Measurements from ENCODE around the gene RSAD1. TPM values are rescaled to one million over a fixed set of nuclear protein-coding genes. Genes with fewer than 3 reads are reported as not detected.

Gene RSAD1
- total RNA-seq, 1 donor, result 23.9 TPM

GRCh38 chr17:50445730-50446325, 32.8 kb upstream of the RSAD1 start:
- Histone ChIP-seq H3K27ac (ENCODE audit: low read depth, low read length) (no peak overlapping the region), H3K4me3 (ENCODE audit: insufficient read depth, low read length) (no peak overlapping the region), H2AFZ (ENCODE audit: low read length) (no peak overlapping the region), H3K4me1 (ENCODE audit: insufficient read depth, low read length) (peaks cover 4% of the 10 kb centered on the region), H3K36me3 (ENCODE audit: insufficient read depth, low read length) (no peaks in the 10 kb centered on the region), H4K20me1 (ENCODE audit: insufficient read depth, low read length) (peaks cover 2% of the 10 kb centered on the region), H3K9me3 (ENCODE audit: low read depth, low read length) (no peaks in the 10 kb centered on the region), H3K79me2 (ENCODE audit: insufficient read depth, low read length) (no peaks in the 10 kb centered on the region), H3K4me2 (ENCODE audit: insufficient read depth, low read length) (no peak overlapping the region), H3K27me3 (ENCODE audit: insufficient read depth, low read length) (no peaks in the 10 kb centered on the region)
- DNase-seq (ENCODE audit: insufficient read length, low spot score, missing footprints), result no peak
- no peak for TF ChIP-seq CTCF (IDR thresholded peaks at IDR 0.05; ENCODE audit: extremely low read depth, low read depth, low read length)

GRCh38 chr17:50447870-50448595, 30.6 kb upstream of the RSAD1 start:
- no peak overlapping the region for H3K4me2 ChIP-seq (ENCODE audit: insufficient read depth, low read length)
- DNase-seq (ENCODE audit: insufficient read length, low spot score, missing footprints), result no peak
- H3K27me3 ChIP-seq (ENCODE audit: insufficient read depth, low read length), result no peaks in the 10 kb centered on the region
- no peak overlapping the region for H2AFZ ChIP-seq (ENCODE audit: low read length)
- H3K27ac ChIP-seq (ENCODE audit: low read depth, low read length), result no peak overlapping the region
- peaks cover 4% of the 10 kb centered on the region for H3K4me1 ChIP-seq (ENCODE audit: insufficient read depth, low read length)
- H3K36me3 ChIP-seq (ENCODE audit: insufficient read depth, low read length), result no peaks in the 10 kb centered on the region
- H4K20me1 ChIP-seq (ENCODE audit: insufficient read depth, low read length), result peaks cover 2% of the 10 kb centered on the region
- H3K9me3 ChIP-seq (ENCODE audit: low read depth, low read length), result no peaks in the 10 kb centered on the region
- no peaks in the 10 kb centered on the region for H3K79me2 ChIP-seq (ENCODE audit: insufficient read depth, low read length)
- TF ChIP-seq CTCF (IDR thresholded peaks at IDR 0.05; ENCODE audit: extremely low read depth, low read depth, low read length), result no peak
- no peak overlapping the region for H3K4me3 ChIP-seq (ENCODE audit: insufficient read depth, low read length)

- Histone ChIP-seq H3K4me1 (ENCODE audit: insufficient read depth, low read length) (peaks cover 1% of the 10 kb centered on the region), H3K9me3 (ENCODE audit: low read depth, low read length) (no peaks in the 10 kb centered on the region), H3K36me3 (ENCODE audit: insufficient read depth, low read length) (no peaks in the 10 kb centered on the region), H3K27me3 (ENCODE audit: insufficient read depth, low read length) (no peaks in the 10 kb centered on the region), H3K4me2 (ENCODE audit: insufficient read depth, low read length) (no peak overlapping the region), H3K27ac (ENCODE audit: low read depth, low read length) (no peak overlapping the region), H3K79me2 (ENCODE audit: insufficient read depth, low read length) (peaks cover 3% of the 10 kb centered on the region), H3K4me3 (ENCODE audit: insufficient read depth, low read length) (no peak overlapping the region), H2AFZ (ENCODE audit: low read length) (no peak overlapping the region), H4K20me1 (ENCODE audit: insufficient read depth, low read length) (peaks cover 2% of the 10 kb centered on the region)
- no peak for DNase-seq (ENCODE audit: insufficient read length, low spot score, missing footprints)
- TF ChIP-seq CTCF (IDR thresholded peaks at IDR 0.05; ENCODE audit: extremely low read depth, low read depth, low read length), result no peak
These were observed 30.0 kb upstream of the RSAD1 start for GRCh38 chr17:50448643-50449042.

- H3K79me2 ChIP-seq (ENCODE audit: insufficient read depth, low read length), result peaks cover 3% of the 10 kb centered on the region
- no peak overlapping the region for H3K27ac ChIP-seq (ENCODE audit: low read depth, low read length)
- no peaks in the 10 kb centered on the region for H3K9me3 ChIP-seq (ENCODE audit: low read depth, low read length)
- H2AFZ ChIP-seq (ENCODE audit: low read length), result no peak overlapping the region
- DNase-seq (ENCODE audit: insufficient read length, low spot score, missing footprints), result peak; percentile 58
- no peaks in the 10 kb centered on the region for H3K36me3 ChIP-seq (ENCODE audit: insufficient read depth, low read length)
- no peak overlapping the region for H3K4me3 ChIP-seq (ENCODE audit: insufficient read depth, low read length)
- no peak for TF ChIP-seq CTCF (IDR thresholded peaks at IDR 0.05; ENCODE audit: extremely low read depth, low read depth, low read length)
- H3K27me3 ChIP-seq (ENCODE audit: insufficient read depth, low read length), result no peaks in the 10 kb centered on the region
- no peaks in the 10 kb centered on the region for H3K4me1 ChIP-seq (ENCODE audit: insufficient read depth, low read length)
- no peak overlapping the region for H3K4me2 ChIP-seq (ENCODE audit: insufficient read depth, low read length)
- peaks cover 7% of the 10 kb centered on the region for H4K20me1 ChIP-seq (ENCODE audit: insufficient read depth, low read length)
These were observed 26.6 kb upstream of the RSAD1 start for GRCh38 chr17:50451943-50452629.

Data from osteoblast (primary cell).